IMR-90 (cell line): ENCODE results near the gene NMRK2.

Experiments used
- MAFK ChIP-seq: IDR thresholded peaks from 2 replicates; pipeline ENCODE4 v1.6.1; 2012; ENCODE audit warnings: low read depth, low read length, improper control_type of control experiment
- MAZ ChIP-seq: IDR thresholded peaks from 2 replicates; pipeline ENCODE4 v1.6.1; 2012; ENCODE audit warnings: low read depth, mild to moderate bottlenecking, low read length, improper control_type of control experiment, moderate library complexity, borderline replicate concordance
- POLR2A ChIP-seq: IDR thresholded peaks from 2 replicates; pipeline ENCODE4 v1.6.1; 2012; ENCODE audit warnings: mild to moderate bottlenecking, low read depth, low read length
- RAD21 ChIP-seq: IDR thresholded peaks from 2 replicates; pipeline ENCODE4 v1.6.1; 2012; ENCODE audit warnings: low read length, improper control_type of control experiment
- RCOR1 ChIP-seq: IDR thresholded peaks from 2 replicates; pipeline ENCODE4 v1.6.1; 2012; ENCODE audit warnings: mild to moderate bottlenecking, low read length, improper control_type of control experiment; ENCODE audit not compliant: insufficient replicate concordance
- SMC3 ChIP-seq: fragments of 150-350 bp; IDR thresholded peaks from 2 replicates; pipeline ENCODE4 v1.6.1; 2016; ENCODE audit warnings: low read depth, mild to moderate bottlenecking, antibody characterized with exemption, low read length, moderate library complexity
- USF2 ChIP-seq: fragments of 150-350 bp; IDR thresholded peaks from 2 replicates; pipeline ENCODE4 v1.6.1; 2017; ENCODE audit warnings: mild to moderate bottlenecking, antibody characterized with exemption, low read length, low read depth
- TF ChIP-seq, protein P1 (sequence below): conservative IDR thresholded peaks from 2 replicates; pipeline ENCODE4 v1.5.1; 2012; ENCODE audit warnings: mild to moderate bottlenecking, low read depth, low read length, improper control_type of control experiment

GRCh38 chr19:3978145-3978544, 45.3 kb downstream of the NMRK2 start:
- TF ChIP-seq, protein P1, sequence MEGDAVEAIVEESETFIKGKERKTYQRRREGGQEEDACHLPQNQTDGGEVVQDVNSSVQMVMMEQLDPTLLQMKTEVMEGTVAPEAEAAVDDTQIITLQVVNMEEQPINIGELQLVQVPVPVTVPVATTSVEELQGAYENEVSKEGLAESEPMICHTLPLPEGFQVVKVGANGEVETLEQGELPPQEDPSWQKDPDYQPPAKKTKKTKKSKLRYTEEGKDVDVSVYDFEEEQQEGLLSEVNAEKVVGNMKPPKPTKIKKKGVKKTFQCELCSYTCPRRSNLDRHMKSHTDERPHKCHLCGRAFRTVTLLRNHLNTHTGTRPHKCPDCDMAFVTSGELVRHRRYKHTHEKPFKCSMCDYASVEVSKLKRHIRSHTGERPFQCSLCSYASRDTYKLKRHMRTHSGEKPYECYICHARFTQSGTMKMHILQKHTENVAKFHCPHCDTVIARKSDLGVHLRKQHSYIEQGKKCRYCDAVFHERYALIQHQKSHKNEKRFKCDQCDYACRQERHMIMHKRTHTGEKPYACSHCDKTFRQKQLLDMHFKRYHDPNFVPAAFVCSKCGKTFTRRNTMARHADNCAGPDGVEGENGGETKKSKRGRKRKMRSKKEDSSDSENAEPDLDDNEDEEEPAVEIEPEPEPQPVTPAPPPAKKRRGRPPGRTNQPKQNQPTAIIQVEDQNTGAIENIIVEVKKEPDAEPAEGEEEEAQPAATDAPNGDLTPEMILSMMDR, result no peak
- TF ChIP-seq POLR2A (no peak), SMC3 (no peak), USF2 (no peak), MAFK (no peak), RCOR1 (no peak), RAD21 (no peak), MAZ (no peak)
